K562 (cell line): ENCODE results near the gene TEAD3. TPM values are rescaled to one million over a fixed set of nuclear protein-coding genes. Genes with fewer than 3 reads are reported as not detected.
A peak's percentile ranks its signal among the peaks of the same experiment; 100 is the strongest.

Source experiments
- ATAC-seq: fragments of 200-7000 bp; cut with Tn5 transposase; 3 replicates; pipeline ENCODE4 v1.9.1; 2020; ENCODE audit warnings: moderate library complexity
- BruUV-seq: library from RNA; stranded (reverse); fragments of 400-500 nt; replicated peaks from 2 replicates; lab custom pipeline; 2021; lab: Mats Ljungman, UMichigan
- CTCF ChIA-PET: fragments of 300-600 bp; formaldehyde crosslinking; extraction: SDS; loops from one replicate; lab custom pipeline; 2021; ENCODE audit warnings: low intra/inter-chr PET ratio; lab: Yijun Ruan, JAX
- POLR2A ChIA-PET: fragments of 300-600, 350-650 bp; sonication (Branson Sonifier 250); formaldehyde crosslinking; extraction: SDS; loops from one replicate; lab custom pipeline; 2021; ENCODE audit warnings: antibody characterized with exemption, inconsistent platforms; lab: Yijun Ruan, JAX
- DNase-seq, 4 experiments: peaks; one replicate each; pipeline versions ENCODE4 v3.0.0 to v3.0.0-alpha.2; 2011 to 2018; ENCODE audit warnings: low spot score in 3 of 4, mixed read lengths in 3 of 4; ENCODE audit errors: extremely low read depth in 1 of 4
- FAIRE-seq: peaks from 2 replicates; lab custom pipeline; 2011; peaks lifted over from hg19 to GRCh38; lab: Jason Lieb, UNC
- H2AFZ ChIP-seq: 2 replicates; pipeline ENCODE4 v1.6.0; 2011; ENCODE audit warnings: low read depth, low read length, control low read depth, inconsistent platforms
- H3K27ac ChIP-seq: fragments of 200-600 bp; 3 replicates; pipeline ENCODE4 v1.8.0; 2011; ENCODE audit warnings: low read depth, mild to moderate bottlenecking, control low read depth, inconsistent platforms, low read length, moderate library complexity, mixed read lengths; ENCODE audit errors: extremely low read depth
- H3K27me3 ChIP-seq, 2 experiments: fragments of 300-600 bp in 1 of 2; 2 replicates in 1 of 2; 3 replicates in 1 of 2; pipeline versions ENCODE4 v1.6.0 to v1.8.0; 2011; ENCODE audit warnings: inconsistent platforms in 2 of 2, low read length in 2 of 2, mild to moderate bottlenecking in 1 of 2, mixed read lengths in 1 of 2, moderate library complexity in 1 of 2; ENCODE audit not compliant: control insufficient read depth in 2 of 2, insufficient read depth in 2 of 2
- H3K36me3 ChIP-seq: fragments of 300-600 bp; 3 replicates; pipeline ENCODE4 v1.8.0; 2011; ENCODE audit warnings: mild to moderate bottlenecking, low read length, inconsistent platforms; ENCODE audit not compliant: control insufficient read depth, insufficient read depth
- H3K4me1 ChIP-seq, 2 experiments: fragments of 200-600 bp in 1 of 2; replicated peaks in 1 of 2; 2 replicates in 1 of 2; 3 replicates in 1 of 2; pipeline versions ENCODE4 v1.5.1 to v1.8.0; 2011; ENCODE audit warnings: inconsistent platforms in 2 of 2, low read length in 2 of 2, mild to moderate bottlenecking in 1 of 2, mixed read lengths in 1 of 2, moderate library complexity in 1 of 2; ENCODE audit not compliant: control insufficient read depth in 2 of 2, insufficient read depth in 2 of 2
- H3K4me2 ChIP-seq: 2 replicates; pipeline ENCODE4 v1.6.1; 2011; ENCODE audit warnings: low read length, control low read depth, inconsistent platforms, mixed read lengths; ENCODE audit not compliant: insufficient read depth
- H3K4me3 ChIP-seq: fragments of 200-600 bp; sonication (generic), shearing (Covaris generic); 2 replicates; pipeline ENCODE4 v1.5.1; 2016; ENCODE audit warnings: control low read depth, inconsistent platforms
- H3K79me2 ChIP-seq: fragments of 200-600 bp; 3 replicates; pipeline ENCODE4 v1.8.0; 2011; ENCODE audit warnings: low read length, inconsistent platforms; ENCODE audit not compliant: control insufficient read depth, insufficient read depth
- H3K9ac ChIP-seq, 2 experiments: 2 replicates each; pipeline versions ENCODE4 v1.6.0 to v1.6.1; 2011; ENCODE audit warnings: low read depth in 2 of 2, low read length in 2 of 2, control low read depth in 1 of 2, inconsistent platforms in 1 of 2, mild to moderate bottlenecking in 1 of 2, mixed read lengths in 1 of 2; ENCODE audit not compliant: insufficient read depth in 1 of 2
- H3K9me1 ChIP-seq: one replicate; pipeline ENCODE4 v1.6.0; 2011; ENCODE audit warnings: inconsistent platforms, mild to moderate bottlenecking, low read length, moderate library complexity; ENCODE audit not compliant: control insufficient read depth, insufficient read depth
- H3K9me3 ChIP-seq: replicated peaks from 2 replicates; pipeline ENCODE4 v1.5.1; 2011; ENCODE audit warnings: low read depth, low read length, inconsistent platforms; ENCODE audit not compliant: control insufficient read depth, insufficient read depth
- H4K20me1 ChIP-seq: replicated peaks from 2 replicates; pipeline ENCODE4 v1.6.1; 2011; ENCODE audit warnings: low read length, inconsistent platforms, mixed read lengths; ENCODE audit not compliant: control insufficient read depth, insufficient read depth
- PCBP1 ChIP-seq: fragments of 200-400 bp; formaldehyde crosslinking; IDR thresholded peaks from 2 replicates; pipeline ENCODE4 v1.6.1; 2018; ENCODE audit warnings: mild to moderate bottlenecking, low read depth, low read length; ENCODE audit not compliant: poor library complexity, severe bottlenecking
- RFX7 ChIP-seq: fragments of 250-450 bp; sonication (Bioruptor Pico); IDR thresholded peaks from 2 replicates; pipeline ENCODE4 v1.5.1; 2021; ENCODE audit warnings: mild to moderate bottlenecking
- THRA ChIP-seq: fragments of 450-650 bp; IDR thresholded peaks from 2 replicates; pipeline ENCODE4 v1.6.1; 2017; ENCODE audit warnings: mild to moderate bottlenecking, moderate library complexity
- ZBTB7A ChIP-seq: IDR thresholded peaks from 2 replicates; pipeline ENCODE4 v1.6.1; 2011; ENCODE audit warnings: low read depth, mild to moderate bottlenecking, low read length, moderate library complexity, borderline replicate concordance; ENCODE audit not compliant: control insufficient read depth
- ZNF75A ChIP-seq: fragments of 450-650 bp; formaldehyde crosslinking; IDR thresholded peaks from 2 replicates; pipeline ENCODE4 v1.4.0; 2020; ENCODE audit warnings: mild to moderate bottlenecking
- WGBS: fragments of 100-300 bp; shearing (Covaris generic); methylation state at CpG from one replicate; pipeline ENCODE4 v1.1.6; 2016; ENCODE audit warnings: low coverage, mixed read lengths; ENCODE audit not compliant: insufficient coverage; ENCODE audit errors: missing lambda C conversion rate; 5-methylcytosine and 5-hydroxymethylcytosine counted together
- in situ Hi-C: fragments of 300-500 bp; cut with MboI; formaldehyde crosslinking; loops from 4 replicates; pipeline ENCODE4 v1.15.0; 2018; ENCODE audit warnings: inconsistent platforms, mixed read lengths
- intact Hi-C: fragments of 100-400 bp; cut with micrococcal nuclease; formaldehyde crosslinking; loops from 2 replicates; pipeline ENCODE4 v1.14.2; 2022
- polyA plus RNA-seq, 8 experiments: library from polyadenylated mRNA; depleted of rRNA in 4 of 8; stranded (reverse) in 5 of 8; unstranded in 3 of 8; fragments of >200 nt; fragmentation: Nextera tagmentation in 2 of 8; fragmentation: Illumina TruSeq in 1 of 8; extraction: Ambion mirVana in 2 of 8; extraction: Trizol in 1 of 8; gene quantifications; 2 replicates each; pipeline versions ENCODE4 v1.2.1 to v1.2.3, GENCODE V29; 2011 to 2014; ENCODE audit warnings: inconsistent platforms in 1 of 8, missing spikeins in 1 of 8
- total RNA-seq, 7 experiments: library from RNA; depleted of rRNA in 6 of 7; stranded (reverse); fragments of >200 nt in 6 of 7; fragmentation: Illumina TruSeq in 2 of 7; extraction: Trizol in 2 of 7; gene quantifications; 2 replicates each; pipeline versions ENCODE4 v1.2.1 to v1.2.3, GENCODE V29; 2011 to 2021; ENCODE audit warnings: low replicate concordance in 1 of 7
- TF ChIP-seq, protein P1 (sequence below), 2 experiments: fragments of 150-350 bp in 1 of 2; IDR thresholded peaks; 2 replicates each; pipeline ENCODE4 v1.6.1; 2012 to 2016; ENCODE audit warnings: low read depth in 2 of 2, low read length in 2 of 2, mild to moderate bottlenecking in 1 of 2, moderate library complexity in 1 of 2

Gene TEAD3
- total and polyA plus RNA-seq, 9 of the 15 experiments (the other 6 are each of a cell fraction or from before 2014, with no cell fraction given), result 0.63 to 13.2 (median 3.3) TPM

DNA sequence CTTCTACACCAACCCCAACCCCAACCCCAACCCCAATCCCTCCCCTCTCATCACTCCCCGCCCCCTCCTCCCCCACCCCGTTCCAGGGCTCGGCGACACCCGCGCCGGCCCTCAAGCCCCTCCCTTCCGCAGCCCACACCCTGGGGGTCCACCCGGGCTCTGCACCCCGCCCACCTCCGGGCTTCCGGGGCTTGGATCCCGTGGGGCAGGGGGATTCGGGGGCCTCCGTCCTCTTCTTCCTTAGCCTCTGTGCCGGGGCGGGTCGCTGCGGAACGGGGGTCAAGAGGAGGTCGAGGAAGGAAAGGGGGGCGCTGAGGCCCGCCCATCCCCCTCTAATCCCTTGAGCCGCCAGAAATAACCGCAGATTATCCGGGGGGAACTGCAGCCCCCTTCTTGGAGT is 15.1 kb upstream of the TEAD3 start:
- no TSS peak for BruUV-seq
- in situ Hi-C loops (no loop called here), intact Hi-C loops (no loop called here)
- Histone ChIP-seq H3K9me3 (no peaks in the 10 kb centered on the region), H4K20me1 (peaks cover 7% of the 10 kb centered on the region; the same call in 1 of the 2 replicates), H3K36me3 (no peaks in the 10 kb centered on the region), H3K9ac (no peak overlapping the region; a peak in 1 of 4 replicates), H3K4me2 (no peak overlapping the region), H3K27ac (no peak overlapping the region), H3K27me3 (peaks cover 29 to 51% of the 10 kb centered on the region in 2 experiments), H3K79me2 (no peaks in the 10 kb centered on the region), H3K4me3 (no peak overlapping the region), H2AFZ (no peak overlapping the region), H3K9me1 (no peaks in the 10 kb centered on the region), H3K4me1 (peaks cover 0 to 5% of the 10 kb centered on the region in 2 experiments; a peak in 1 of 5 replicates)
- no peak for FAIRE-seq
- POLR2A ChIA-PET, result no interaction called here
- ATAC-seq, result no peak
- TF ChIP-seq ZNF75A (no peak), ZBTB7A (0 out of 2 replicates have a peak, but pooled peaks have one; percentile 13)
- peak in 2 of 4 experiments; percentile 52 to 54 for DNase-seq
- CTCF ChIA-PET, result no interaction called here
- WGBS, result 11% methylated on average over 12 of the region's 26 CpGs

GRCh38 chr6:35511562-35511941 is 14.7 kb upstream of the TEAD3 start:
- WGBS, result 20% methylated on average over 25 of the region's 32 CpGs
- intact Hi-C loops, result no loop called here
- no peaks in the 10 kb centered on the region for H3K9me1 ChIP-seq
- ChIA-PET POLR2A (interaction anchor here (0.5 kb wide), 1 partner anchor 240 kb away, joined by 4 read pairs; no protein-coding TSS in a partner anchor), CTCF (no interaction called here)
- no peak overlapping the region for H2AFZ ChIP-seq
- no peaks in the 10 kb centered on the region for H3K36me3 ChIP-seq
- peaks cover 33 to 54% of the 10 kb centered on the region in 2 experiments for H3K27me3 ChIP-seq
- in situ Hi-C loops, result no loop called here
- DNase-seq (no peak), FAIRE-seq (no peak), ATAC-seq (no peak)
- H4K20me1 ChIP-seq, result peaks cover 7% of the 10 kb centered on the region; the same call in 1 of the 2 replicates
- H3K27ac ChIP-seq, result no peak overlapping the region
- TF ChIP-seq RFX7 (CRISPR knock-in tag) (no peak), PCBP1 (peak; percentile 37), THRA (no peak)
- TF ChIP-seq, protein P1, sequence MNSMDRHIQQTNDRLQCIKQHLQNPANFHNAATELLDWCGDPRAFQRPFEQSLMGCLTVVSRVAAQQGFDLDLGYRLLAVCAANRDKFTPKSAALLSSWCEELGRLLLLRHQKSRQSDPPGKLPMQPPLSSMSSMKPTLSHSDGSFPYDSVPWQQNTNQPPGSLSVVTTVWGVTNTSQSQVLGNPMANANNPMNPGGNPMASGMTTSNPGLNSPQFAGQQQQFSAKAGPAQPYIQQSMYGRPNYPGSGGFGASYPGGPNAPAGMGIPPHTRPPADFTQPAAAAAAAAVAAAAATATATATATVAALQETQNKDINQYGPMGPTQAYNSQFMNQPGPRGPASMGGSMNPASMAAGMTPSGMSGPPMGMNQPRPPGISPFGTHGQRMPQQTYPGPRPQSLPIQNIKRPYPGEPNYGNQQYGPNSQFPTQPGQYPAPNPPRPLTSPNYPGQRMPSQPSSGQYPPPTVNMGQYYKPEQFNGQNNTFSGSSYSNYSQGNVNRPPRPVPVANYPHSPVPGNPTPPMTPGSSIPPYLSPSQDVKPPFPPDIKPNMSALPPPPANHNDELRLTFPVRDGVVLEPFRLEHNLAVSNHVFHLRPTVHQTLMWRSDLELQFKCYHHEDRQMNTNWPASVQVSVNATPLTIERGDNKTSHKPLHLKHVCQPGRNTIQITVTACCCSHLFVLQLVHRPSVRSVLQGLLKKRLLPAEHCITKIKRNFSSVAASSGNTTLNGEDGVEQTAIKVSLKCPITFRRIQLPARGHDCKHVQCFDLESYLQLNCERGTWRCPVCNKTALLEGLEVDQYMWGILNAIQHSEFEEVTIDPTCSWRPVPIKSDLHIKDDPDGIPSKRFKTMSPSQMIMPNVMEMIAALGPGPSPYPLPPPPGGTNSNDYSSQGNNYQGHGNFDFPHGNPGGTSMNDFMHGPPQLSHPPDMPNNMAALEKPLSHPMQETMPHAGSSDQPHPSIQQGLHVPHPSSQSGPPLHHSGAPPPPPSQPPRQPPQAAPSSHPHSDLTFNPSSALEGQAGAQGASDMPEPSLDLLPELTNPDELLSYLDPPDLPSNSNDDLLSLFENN (IDR thresholded peaks at IDR 0.05; ENCODE audit: low read depth in 2 of 2, low read length in 2 of 2), result no peak
- H3K79me2 ChIP-seq, result no peaks in the 10 kb centered on the region
- H3K4me2 ChIP-seq, result no peak overlapping the region
- BruUV-seq, result no TSS peak
- no peak overlapping the region for H3K4me3 ChIP-seq
- peaks cover 0 to 5% of the 10 kb centered on the region in 2 experiments; a peak in 1 of 5 replicates for H3K4me1 ChIP-seq
- H3K9ac ChIP-seq, result peak overlapping the region in 1 of 2 experiments; percentile 39; a peak in 1 of 4 replicates
- H3K9me3 ChIP-seq, result no peaks in the 10 kb centered on the region
